Tibial artery (tissue), 4 donors: ENCODE results near the gene SBK2.

Source experiments
- DNase-seq, 2 donors: peaks; one replicate each; pipeline ENCODE4 v3.0.0-alpha.2; 2019
- H3K27ac ChIP-seq, 2 donors: fragments of 200-600 bp; sonication (generic) in 1 of 2; 1 replicate in 1 of 2; 2 replicates in 1 of 2; pipeline ENCODE4 v1.5.1; 2018 to 2019; ENCODE audit warnings: mild to moderate bottlenecking in 1 of 2
- H3K27me3 ChIP-seq, 2 donors: fragments of 200-600 bp; sonication (generic) in 1 of 2; one replicate each; pipeline versions ENCODE4 v1.5.1 to v1.6.0; 2016 to 2019
- H3K36me3 ChIP-seq, 3 donors: fragments of 200-600 bp; sonication (generic) in 2 of 3; one replicate each; pipeline ENCODE4 v1.5.1; 2016 to 2019; ENCODE audit warnings: mild to moderate bottlenecking in 2 of 3
- H3K4me1 ChIP-seq, 4 donors: fragments of 200-600 bp; sonication (generic) in 2 of 4; 1 replicate in 3 of 4; 2 replicates in 1 of 4; pipeline ENCODE4 v1.5.1; 2016 to 2019
- H3K4me3 ChIP-seq, 2 donors: fragments of 200-600 bp; sonication (generic) in 1 of 2; 1 replicate in 1 of 2; 2 replicates in 1 of 2; pipeline ENCODE4 v1.5.1; 2018 to 2019; ENCODE audit warnings: mild to moderate bottlenecking in 2 of 2
- H3K9me3 ChIP-seq, 3 donors: fragments of 200-600 bp; sonication (generic) in 1 of 3; one replicate each; pipeline ENCODE4 v1.5.1; 2016 to 2019
- intact Hi-C: fragments of 100-400 bp; cut with DNase I; formaldehyde crosslinking; loops from one replicate; pipeline ENCODE4 v1.15.0; 2023; ENCODE audit warnings: low total_unique reads
- TF ChIP-seq, protein P1 (sequence below), 2 experiments: fragments of 200-600 bp in 1 of 2; fragments of 450-650 bp in 1 of 2; IDR thresholded peaks; one replicate each; pipeline ENCODE4 v1.5.1; 2017 to 2019; ENCODE audit warnings: antibody characterized with exemption in 2 of 2, mild to moderate bottlenecking in 1 of 2, moderate library complexity in 1 of 2

Gene SBK2

DNA sequence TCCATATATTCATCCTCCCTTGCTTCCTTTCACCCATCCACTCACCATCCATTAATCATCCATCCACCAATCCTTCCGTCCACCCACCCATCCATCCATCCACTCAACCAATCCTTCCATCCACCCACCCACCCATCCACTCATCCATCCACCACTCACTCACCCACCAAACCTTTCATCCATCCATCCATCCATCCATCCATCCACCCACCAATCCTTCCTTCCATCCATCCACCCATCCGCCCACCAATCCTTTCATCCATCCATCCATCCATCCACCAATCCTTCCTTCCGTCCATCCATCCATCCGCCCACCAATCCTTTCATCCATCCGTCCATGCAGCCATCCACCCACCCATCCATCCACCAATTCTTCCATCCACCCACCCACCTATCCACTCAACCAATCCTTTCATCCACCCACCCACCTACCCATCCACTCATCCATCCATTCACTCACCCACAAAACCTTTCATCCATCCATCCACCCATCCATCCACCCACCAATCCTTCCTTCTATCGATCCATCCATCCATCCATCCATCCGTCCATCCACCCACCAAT, 5.4 kb upstream of the SBK2 start:
- H3K4me3 ChIP-seq, result no peak overlapping the region
- TF ChIP-seq, protein P1, sequence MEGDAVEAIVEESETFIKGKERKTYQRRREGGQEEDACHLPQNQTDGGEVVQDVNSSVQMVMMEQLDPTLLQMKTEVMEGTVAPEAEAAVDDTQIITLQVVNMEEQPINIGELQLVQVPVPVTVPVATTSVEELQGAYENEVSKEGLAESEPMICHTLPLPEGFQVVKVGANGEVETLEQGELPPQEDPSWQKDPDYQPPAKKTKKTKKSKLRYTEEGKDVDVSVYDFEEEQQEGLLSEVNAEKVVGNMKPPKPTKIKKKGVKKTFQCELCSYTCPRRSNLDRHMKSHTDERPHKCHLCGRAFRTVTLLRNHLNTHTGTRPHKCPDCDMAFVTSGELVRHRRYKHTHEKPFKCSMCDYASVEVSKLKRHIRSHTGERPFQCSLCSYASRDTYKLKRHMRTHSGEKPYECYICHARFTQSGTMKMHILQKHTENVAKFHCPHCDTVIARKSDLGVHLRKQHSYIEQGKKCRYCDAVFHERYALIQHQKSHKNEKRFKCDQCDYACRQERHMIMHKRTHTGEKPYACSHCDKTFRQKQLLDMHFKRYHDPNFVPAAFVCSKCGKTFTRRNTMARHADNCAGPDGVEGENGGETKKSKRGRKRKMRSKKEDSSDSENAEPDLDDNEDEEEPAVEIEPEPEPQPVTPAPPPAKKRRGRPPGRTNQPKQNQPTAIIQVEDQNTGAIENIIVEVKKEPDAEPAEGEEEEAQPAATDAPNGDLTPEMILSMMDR (IDR thresholded peaks at IDR 0.05), result no peak
- peaks cover 0 to 17% (median 9%) of the 10 kb centered on the region in 4 donors for H3K4me1 ChIP-seq
- H3K27me3 ChIP-seq, result peaks cover 0 to 58% of the 10 kb centered on the region in 2 donors
- no peak overlapping the region for H3K27ac ChIP-seq
- DNase-seq, result no peak
- H3K9me3 ChIP-seq, result no peaks in the 10 kb centered on the region
- intact Hi-C loops, result no loop called here
- H3K36me3 ChIP-seq, result no peaks in the 10 kb centered on the region

DNA sequence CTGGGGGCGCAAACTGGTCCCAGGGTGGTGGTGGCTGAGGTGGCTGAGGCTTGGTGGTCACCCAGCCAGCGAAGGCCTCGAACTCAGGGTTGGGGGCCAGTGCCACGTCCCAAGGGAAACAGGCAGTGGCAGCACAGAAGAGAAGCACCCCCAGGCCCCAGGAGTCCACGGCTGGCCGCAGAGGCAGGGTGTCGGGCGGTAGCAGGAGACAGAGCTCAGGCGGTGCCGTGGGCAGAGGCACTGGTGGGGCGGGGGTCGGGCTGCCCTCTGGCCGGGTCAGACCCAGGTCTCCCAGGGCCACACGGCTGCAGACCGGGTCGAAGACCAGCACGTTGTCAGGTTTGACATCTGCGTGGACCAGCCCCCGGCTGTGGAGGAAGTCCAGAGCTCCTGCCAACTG, 4.2 kb upstream of the SBK2 start:
- H3K27me3 ChIP-seq, result peaks cover 0 to 57% of the 10 kb centered on the region in 2 donors
- TF ChIP-seq, protein P1 (IDR thresholded peaks at IDR 0.05), result no peak
- DNase-seq, result no peak
- intact Hi-C loops, result no loop called here
- H3K4me3 ChIP-seq, result no peak overlapping the region
- H3K9me3 ChIP-seq, result no peaks in the 10 kb centered on the region
- H3K36me3 ChIP-seq, result no peaks in the 10 kb centered on the region
- no peak overlapping the region for H3K27ac ChIP-seq
- peaks cover 0 to 5% (median under 1%) of the 10 kb centered on the region in 4 donors for H3K4me1 ChIP-seq

DNA sequence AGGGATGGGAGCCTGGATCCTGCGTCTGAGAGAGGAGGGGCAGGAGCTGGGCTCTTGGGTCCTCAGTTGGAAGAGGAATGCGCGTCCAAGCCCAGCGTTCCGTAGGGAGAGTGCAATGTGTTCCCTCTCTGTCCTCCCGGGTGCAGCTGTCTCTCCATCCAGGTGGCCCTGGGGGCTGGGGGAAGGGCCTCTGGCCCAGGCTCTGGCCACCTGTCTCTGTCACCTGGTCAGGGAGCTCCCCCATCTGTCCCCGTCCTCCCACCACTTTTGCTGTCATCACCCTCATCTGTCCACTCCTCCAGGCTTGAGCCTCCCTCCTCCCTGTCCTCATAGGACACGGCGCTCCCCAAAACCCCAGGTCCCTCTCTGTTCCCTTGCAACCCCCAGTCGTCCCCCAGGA, 3.7 kb upstream of the SBK2 start:
- intact Hi-C loops, result no loop called here

DNA sequence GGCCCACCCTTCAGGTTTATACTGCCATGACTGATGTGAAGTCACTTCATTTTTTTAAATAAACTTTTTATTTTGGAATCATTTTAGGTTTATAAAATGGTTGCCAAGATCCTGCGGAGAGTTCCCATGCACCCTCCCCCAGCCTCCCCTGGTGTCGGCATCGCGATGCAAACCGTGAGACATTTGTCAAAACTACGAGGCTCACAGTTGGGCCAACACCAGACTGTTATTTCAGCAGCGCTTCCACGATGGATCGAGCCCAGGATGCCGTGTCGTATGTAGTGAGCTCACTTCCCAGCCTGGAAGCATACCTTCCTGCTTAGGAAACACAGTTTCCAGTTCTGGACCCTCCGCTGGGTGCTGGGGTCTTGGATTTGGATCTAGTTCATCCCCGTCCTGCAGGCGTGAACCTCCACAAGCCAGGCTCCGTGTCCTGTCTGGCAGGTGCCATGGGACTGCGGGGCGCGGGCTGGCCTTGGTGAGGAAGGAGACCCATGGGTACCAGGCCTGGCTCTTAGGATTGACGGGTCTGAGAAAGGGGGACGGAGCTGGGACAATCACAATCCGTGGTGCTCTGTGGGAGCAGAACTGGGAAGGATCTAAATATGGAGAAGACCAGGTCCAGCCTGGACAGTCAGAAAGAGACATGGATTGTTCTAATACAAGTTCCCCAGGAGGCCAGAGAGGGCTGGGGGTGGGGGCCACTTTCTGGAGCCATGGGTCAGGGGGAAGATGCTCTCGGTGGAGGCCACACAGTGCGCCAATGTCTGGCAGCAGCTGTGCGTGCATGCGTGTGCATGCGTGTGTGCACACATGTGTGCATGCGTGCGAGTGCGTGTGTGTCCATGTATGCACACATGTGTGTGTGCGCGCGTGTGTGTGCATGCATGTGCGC, 2.4 kb upstream of the SBK2 start:
- Histone ChIP-seq H3K27ac (no peak overlapping the region), H3K27me3 (peaks cover 0 to 42% of the 10 kb centered on the region in 2 donors), H3K4me1 (no peaks in the 10 kb centered on the region), H3K36me3 (no peaks in the 10 kb centered on the region), H3K4me3 (no peak overlapping the region), H3K9me3 (no peaks in the 10 kb centered on the region)
- no peak for DNase-seq
- TF ChIP-seq, protein P1 (IDR thresholded peaks at IDR 0.05), result no peak
- intact Hi-C loops, result no loop called here

More for the DNA sequence above, 3.7 kb upstream of the SBK2 start:
- H3K9me3 ChIP-seq, result no peaks in the 10 kb centered on the region
- TF ChIP-seq, protein P1 (IDR thresholded peaks at IDR 0.05), result no peak
- H3K27ac ChIP-seq, result no peak overlapping the region
- peaks cover 0 to 55% of the 10 kb centered on the region in 2 donors for H3K27me3 ChIP-seq
- no peak overlapping the region for H3K4me3 ChIP-seq
- H3K36me3 ChIP-seq, result no peaks in the 10 kb centered on the region
- peaks cover 0 to under 1% (median 0%) of the 10 kb centered on the region in 4 donors for H3K4me1 ChIP-seq
- DNase-seq, result no peak

GRCh38 chr19:55538132-55538531, 1.2 kb upstream of the SBK2 start:
- no peaks in the 10 kb centered on the region for H3K9me3 ChIP-seq
- no peak overlapping the region for H3K4me3 ChIP-seq
- DNase-seq, result no peak
- peaks cover 0 to 39% of the 10 kb centered on the region in 2 donors for H3K27me3 ChIP-seq
- no peak overlapping the region for H3K27ac ChIP-seq
- TF ChIP-seq, protein P1 (IDR thresholded peaks at IDR 0.05), result no peak
- no peaks in the 10 kb centered on the region for H3K36me3 ChIP-seq
- H3K4me1 ChIP-seq, result no peaks in the 10 kb centered on the region
- intact Hi-C loops, result no loop called here
